ENCODE data around the gene CHRD.

- no peak for TF ChIP-seq CTCF (IDR thresholded peaks at IDR 0.05 in 8 of 11, conservative IDR thresholded peaks at IDR 0.05 in 3 of 11)
- TF ChIP-seq POLR2A (IDR thresholded peaks at IDR 0.05), result no peak
Measured at GRCh38 chr3:184386047-184386806, 6.4 kb downstream of the CHRD start.
